Stimulated activated CD4-positive, alpha-beta T cell treated with anti-CD3 and anti-CD28 coated beads, Interleukin-12 subunit alpha, Interleukin-12 subunit beta, amount 100 ng/mL, for 24 hours (primary cell): ENCODE measurements around the gene CERS3.

Experiments used
- DNase-seq, 2 experiments: peaks; one replicate each; pipeline ENCODE4 v3.0.0-alpha.2; 2020; ENCODE audit warnings: low read depth in 2 of 2

The CERS3 gene

GRCh38 chr15:100383302-100384107 lies 145.2 kb downstream of the CERS3 start:
- DNase-seq, result peak in 1 of 2 experiments; percentile 11

GRCh38 chr15:100373942-100374341 lies 154.8 kb downstream of the CERS3 start:
- DNase-seq, result no peak

- DNase-seq, result no peak
Observed at GRCh38 chr15:100373120-100373896, 155.4 kb downstream of the CERS3 start.

- DNase-seq, result no peak
Observed at GRCh38 chr15:100372739-100373119, 156.0 kb downstream of the CERS3 start.

- DNase-seq, result no peak
Observed at GRCh38 chr15:100355342-100355741, 173.4 kb downstream of the CERS3 start.

- no peak for DNase-seq
Observed at GRCh38 chr15:100353449-100353848, 175.3 kb downstream of the CERS3 start.

GRCh38 chr15:100350434-100351226 lies 178.1 kb downstream of the CERS3 start:
- DNase-seq, result no peak
